K562 (cell line): ENCODE measurements around the gene NAA38.

Experiments used
- HEY1 ChIP-seq: fragments of 250-450 bp; sonication (Bioruptor Pico); IDR thresholded peaks from 2 replicates; pipeline ENCODE4 v1.5.0; 2020; ENCODE audit warnings: mild to moderate bottlenecking, moderate library complexity, borderline replicate concordance
- JUNB ChIP-seq: fragments of 450-650 bp; formaldehyde crosslinking; conservative IDR thresholded peaks from 2 replicates; pipeline ENCODE4 v1.4.0; 2020; ENCODE audit warnings: mild to moderate bottlenecking
- MXI1 ChIP-seq: IDR thresholded peaks from 2 replicates; pipeline ENCODE4 v1.6.1; 2011; ENCODE audit warnings: low read depth, mild to moderate bottlenecking, improper control_type of control experiment, low read length
- NR2F6 ChIP-seq: fragments of 450-650 bp; formaldehyde crosslinking; IDR thresholded peaks from 2 replicates; pipeline ENCODE4 v1.4.0; 2020; ENCODE audit warnings: mild to moderate bottlenecking
- POLR2A ChIP-seq: fragments of 450-650 bp; conservative IDR thresholded peaks from 2 replicates; pipeline ENCODE4 v1.6.1; 2016
- SETDB1 ChIP-seq: IDR thresholded peaks from one replicate; pipeline ENCODE4 v1.6.1; 2012; ENCODE audit warnings: low read length, control low read depth, inconsistent platforms
- TF ChIP-seq, protein P1 (sequence below): fragments of 450-650 bp; IDR thresholded peaks from 2 replicates; pipeline ENCODE4 v1.6.1; 2016; ENCODE audit warnings: missing biosample characterization, missing genetic modification characterization
- TF ChIP-seq, protein P2 (sequence below): sonication (generic); formaldehyde crosslinking; IDR thresholded peaks from 2 replicates; pipeline ENCODE4 v1.8.0; 2023; ENCODE audit warnings: missing genetic modification reagents, mild to moderate bottlenecking, borderline replicate concordance

DNA sequence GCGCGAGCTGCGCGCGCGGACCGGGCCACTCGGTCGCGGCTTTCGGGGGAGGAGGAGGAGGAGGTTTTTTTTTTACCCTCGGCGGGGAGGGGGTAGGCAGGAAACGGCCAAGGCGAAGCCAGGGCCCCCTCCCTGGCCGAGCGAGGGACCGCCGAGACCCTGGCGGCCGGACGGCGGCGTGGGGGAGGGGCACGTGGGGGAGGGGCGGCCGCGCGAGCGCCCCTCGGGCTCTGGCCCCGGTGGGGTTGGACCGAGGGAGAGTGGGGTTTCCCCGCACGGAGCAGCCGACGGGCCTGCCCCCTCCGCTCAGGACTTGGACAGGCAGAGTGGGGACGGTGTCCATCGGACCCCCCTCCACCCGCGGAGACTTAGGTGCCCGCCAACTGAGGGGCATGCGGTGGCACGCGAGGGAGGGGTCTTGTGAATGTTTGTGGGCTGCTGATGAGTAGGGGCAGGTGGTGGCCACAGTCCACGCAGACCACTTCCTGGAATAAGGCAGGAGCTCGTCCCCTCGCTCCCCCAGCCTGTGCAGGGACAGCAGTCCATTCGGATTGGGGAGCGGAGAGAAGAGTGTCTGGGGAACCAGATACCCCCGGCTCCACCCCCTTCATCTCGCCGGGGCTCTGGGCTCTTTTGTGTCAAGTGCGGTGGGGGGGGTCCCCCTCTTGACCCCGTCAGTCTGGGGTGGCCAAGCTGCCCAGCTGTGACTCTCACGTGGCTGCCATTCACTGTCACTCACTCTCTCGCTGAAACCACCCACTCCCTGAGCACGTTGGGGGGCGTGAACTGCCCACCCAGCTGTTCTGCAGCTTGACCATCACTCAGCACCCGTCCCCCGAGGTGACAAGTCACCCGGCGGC, 28.2 kb upstream of the NAA38 start:
- TF ChIP-seq, protein P1, sequence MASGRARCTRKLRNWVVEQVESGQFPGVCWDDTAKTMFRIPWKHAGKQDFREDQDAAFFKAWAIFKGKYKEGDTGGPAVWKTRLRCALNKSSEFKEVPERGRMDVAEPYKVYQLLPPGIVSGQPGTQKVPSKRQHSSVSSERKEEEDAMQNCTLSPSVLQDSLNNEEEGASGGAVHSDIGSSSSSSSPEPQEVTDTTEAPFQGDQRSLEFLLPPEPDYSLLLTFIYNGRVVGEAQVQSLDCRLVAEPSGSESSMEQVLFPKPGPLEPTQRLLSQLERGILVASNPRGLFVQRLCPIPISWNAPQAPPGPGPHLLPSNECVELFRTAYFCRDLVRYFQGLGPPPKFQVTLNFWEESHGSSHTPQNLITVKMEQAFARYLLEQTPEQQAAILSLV (tag), result no peak
- TF ChIP-seq, protein P2, sequence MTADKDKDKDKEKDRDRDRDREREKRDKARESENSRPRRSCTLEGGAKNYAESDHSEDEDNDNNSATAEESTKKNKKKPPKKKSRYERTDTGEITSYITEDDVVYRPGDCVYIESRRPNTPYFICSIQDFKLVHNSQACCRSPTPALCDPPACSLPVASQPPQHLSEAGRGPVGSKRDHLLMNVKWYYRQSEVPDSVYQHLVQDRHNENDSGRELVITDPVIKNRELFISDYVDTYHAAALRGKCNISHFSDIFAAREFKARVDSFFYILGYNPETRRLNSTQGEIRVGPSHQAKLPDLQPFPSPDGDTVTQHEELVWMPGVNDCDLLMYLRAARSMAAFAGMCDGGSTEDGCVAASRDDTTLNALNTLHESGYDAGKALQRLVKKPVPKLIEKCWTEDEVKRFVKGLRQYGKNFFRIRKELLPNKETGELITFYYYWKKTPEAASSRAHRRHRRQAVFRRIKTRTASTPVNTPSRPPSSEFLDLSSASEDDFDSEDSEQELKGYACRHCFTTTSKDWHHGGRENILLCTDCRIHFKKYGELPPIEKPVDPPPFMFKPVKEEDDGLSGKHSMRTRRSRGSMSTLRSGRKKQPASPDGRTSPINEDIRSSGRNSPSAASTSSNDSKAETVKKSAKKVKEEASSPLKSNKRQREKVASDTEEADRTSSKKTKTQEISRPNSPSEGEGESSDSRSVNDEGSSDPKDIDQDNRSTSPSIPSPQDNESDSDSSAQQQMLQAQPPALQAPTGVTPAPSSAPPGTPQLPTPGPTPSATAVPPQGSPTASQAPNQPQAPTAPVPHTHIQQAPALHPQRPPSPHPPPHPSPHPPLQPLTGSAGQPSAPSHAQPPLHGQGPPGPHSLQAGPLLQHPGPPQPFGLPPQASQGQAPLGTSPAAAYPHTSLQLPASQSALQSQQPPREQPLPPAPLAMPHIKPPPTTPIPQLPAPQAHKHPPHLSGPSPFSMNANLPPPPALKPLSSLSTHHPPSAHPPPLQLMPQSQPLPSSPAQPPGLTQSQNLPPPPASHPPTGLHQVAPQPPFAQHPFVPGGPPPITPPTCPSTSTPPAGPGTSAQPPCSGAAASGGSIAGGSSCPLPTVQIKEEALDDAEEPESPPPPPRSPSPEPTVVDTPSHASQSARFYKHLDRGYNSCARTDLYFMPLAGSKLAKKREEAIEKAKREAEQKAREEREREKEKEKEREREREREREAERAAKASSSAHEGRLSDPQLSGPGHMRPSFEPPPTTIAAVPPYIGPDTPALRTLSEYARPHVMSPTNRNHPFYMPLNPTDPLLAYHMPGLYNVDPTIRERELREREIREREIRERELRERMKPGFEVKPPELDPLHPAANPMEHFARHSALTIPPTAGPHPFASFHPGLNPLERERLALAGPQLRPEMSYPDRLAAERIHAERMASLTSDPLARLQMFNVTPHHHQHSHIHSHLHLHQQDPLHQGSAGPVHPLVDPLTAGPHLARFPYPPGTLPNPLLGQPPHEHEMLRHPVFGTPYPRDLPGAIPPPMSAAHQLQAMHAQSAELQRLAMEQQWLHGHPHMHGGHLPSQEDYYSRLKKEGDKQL (CRISPR knock-in tag), result no peak
- TF ChIP-seq NR2F6 (CRISPR knock-in tag), result no peak
- peak; percentile 74 for TF ChIP-seq POLR2A
- peak; percentile 54; the same call in 1 of the 2 replicates for TF ChIP-seq MXI1
- TF ChIP-seq HEY1 (CRISPR knock-in tag), result no peak
- no peak for TF ChIP-seq SETDB1
- no peak for TF ChIP-seq JUNB (CRISPR knock-in tag)
